GM19438 (cell line): ENCODE data around the gene BBS1.
A peak's percentile ranks its signal among the peaks of the same experiment; 100 is the strongest.
"Not testable (repeated sequence)": the region's sequence is repeated elsewhere in the genome, so short reads cannot be mapped to it uniquely, and the experiment has no call there.

Source experiments
- ATAC-seq: cut with Tn5 transposase; IDR thresholded peaks from one replicate; pipeline ENCODE4 v1.9.1; 2021; ENCODE audit warnings: low read depth; ENCODE audit not compliant: unreplicated experiment

BBS1 gene

GRCh38 chr11:66510271-66510989 is at the start of gene BBS1:
Gene BBS1, plus strand, starts transcription at chr11:66510635. Its CDS starts 25 bp downstream, at chr11:66510660.
- peak; percentile 83 for ATAC-seq

DNA sequence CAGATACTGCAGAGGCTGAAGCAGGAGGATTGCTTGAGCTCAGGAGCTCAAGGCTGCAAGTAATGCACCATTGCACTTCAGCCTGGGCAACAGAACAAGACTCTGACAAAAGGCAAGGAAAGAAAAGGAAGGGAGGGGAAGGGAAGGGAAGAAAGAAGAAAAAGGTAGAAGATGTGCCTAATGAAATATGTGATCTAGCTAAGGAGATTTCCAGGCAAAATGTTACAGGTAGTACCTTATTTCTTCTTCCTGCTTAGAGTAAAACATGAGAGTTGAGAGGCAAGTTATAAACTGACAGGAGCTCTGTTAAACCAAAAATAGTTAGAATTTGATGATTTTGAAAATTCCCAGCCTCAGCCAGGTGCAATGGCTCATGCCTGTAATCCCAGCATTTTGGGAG is 48.4 kb upstream of the BBS1 start:
- no peak for ATAC-seq

DNA sequence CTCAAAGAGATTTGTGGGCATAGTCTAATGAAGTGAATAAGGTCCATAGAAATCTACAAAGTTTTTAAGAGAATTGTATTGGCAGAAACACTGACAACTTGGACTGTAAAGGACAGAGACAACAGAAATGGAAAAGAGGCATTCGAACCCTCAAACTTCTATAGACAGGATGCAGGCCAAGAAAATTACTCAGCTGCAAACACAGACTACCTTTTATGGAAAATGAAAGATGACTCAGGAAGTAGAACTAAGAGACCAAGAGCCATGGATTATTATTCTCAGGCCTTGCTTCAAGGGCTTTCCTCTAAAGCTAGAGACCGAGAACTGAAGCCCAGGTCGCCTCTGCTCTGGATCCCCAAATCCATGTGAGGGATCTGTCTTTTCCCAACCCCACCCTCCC is 47.5 kb upstream of the BBS1 start:
- no peak for ATAC-seq

DNA sequence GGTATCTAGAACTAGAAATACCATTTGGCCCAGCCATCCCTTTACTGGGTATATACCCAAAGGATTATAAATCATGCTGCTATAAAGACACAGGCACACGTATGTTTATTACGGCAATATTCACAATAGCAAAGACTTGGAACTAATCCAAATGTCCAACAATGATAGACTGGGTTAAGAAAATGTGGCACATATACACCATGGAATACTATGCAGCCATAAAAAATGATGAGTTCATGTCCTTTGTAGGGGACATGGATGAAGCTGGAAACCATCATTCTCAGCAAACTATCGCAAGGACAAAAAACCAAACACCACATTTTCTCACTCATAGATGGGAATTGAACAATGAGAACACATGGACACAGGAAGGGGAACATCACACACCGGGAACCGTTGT is 46.3 kb upstream of the BBS1 start:
- ATAC-seq = not testable (repeated sequence)

DNA sequence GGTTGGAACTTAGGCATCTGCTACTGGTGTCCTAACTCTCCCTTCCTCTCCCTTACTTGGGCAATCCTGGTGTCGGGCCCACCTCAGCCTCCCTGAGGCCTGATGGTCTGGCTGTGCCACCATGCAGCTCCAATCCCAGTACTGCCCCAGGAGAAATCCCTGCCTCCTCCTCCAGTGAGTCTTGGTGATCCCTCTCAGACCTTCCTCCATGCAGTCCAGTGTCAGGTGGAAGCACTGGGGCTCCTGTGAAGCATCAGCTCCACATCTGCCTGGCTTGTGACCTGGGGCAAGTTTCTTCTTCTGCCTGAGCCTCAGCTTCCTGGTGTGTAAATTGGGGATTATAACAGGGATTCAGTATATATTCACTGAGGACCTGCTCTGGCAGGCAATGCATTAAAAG is 45.5 kb upstream of the BBS1 start:
- ATAC-seq = no peak

GRCh38 chr11:66465373-66466224 is 44.8 kb upstream of the BBS1 start:
- no peak for ATAC-seq

DNA sequence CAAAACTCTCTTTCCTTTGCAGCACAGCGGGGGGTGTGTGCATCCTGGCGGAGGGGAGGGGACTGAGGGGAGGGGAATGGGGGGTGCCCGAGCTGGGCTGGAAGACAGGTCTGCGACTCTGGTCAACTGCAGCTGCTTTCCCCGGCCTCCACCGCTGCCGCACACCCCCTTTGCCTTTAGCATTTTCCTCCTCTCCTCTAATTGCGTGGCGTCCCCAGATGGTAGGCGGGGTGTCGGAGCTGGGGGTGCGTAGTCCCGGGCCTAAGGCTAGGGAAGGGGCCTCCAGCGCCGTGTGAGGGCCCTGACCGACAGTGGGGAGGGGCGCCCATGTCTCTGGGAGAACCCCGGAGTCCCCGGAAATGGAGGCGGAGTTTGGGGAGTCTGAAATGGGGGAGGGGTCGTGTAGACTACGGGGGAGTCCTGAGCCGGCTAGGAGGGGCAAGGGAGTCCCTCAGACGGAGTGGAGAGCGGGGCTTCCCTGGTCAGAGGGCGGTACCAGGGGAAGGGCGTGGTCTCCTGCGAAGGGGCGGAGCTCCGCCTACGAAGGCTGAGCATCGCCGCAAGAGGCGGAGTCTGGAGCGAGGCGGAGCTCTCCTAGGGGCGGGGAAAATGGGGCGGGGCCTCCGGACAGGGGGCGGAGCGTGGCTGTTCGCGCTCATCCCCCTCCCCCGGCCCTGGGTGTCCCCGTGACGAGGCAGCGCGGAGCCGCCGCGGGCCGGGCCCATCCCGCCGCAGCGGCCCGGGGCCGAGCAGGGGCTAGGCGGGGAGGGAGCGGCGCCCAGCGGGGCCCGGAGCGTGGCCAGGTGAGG is 44.0 kb upstream of the BBS1 start, which contains the start of gene PELI3:
Gene PELI3, plus strand, starts transcription at position 681 of the 809 bp plus-strand sequence. CDS start 1,224 bp downstream, outside the sequence.
- ATAC-seq = peak; percentile 89

- ATAC-seq = peak; percentile 28
Measured at GRCh38 chr11:66467034-66467659, 43.3 kb upstream of the BBS1 start.

- no peak for ATAC-seq
Measured at GRCh38 chr11:66467756-66468155, 42.7 kb upstream of the BBS1 start.

GRCh38 chr11:66468691-66469090 is 41.7 kb upstream of the BBS1 start:
- ATAC-seq = no peak

DNA sequence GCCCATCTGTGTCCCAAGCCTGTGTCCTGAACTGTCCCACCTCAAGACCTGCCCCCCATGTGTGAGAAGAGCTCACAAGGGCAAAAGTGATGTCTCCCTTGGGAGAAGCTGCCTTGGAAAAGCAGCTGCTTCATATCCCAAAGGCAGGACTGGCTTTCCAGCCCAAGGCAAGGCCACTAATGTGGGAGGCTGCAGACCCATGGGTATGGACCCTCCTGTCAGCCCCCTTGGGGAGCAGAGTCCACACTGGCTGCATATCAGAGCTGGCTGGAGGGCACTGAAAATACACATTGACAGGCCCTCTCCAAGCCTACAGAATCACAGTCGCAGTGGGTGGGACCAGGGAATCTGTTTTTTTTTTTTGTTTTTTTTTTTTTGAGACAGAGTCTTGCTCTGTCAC is 41.0 kb upstream of the BBS1 start:
- ATAC-seq = no peak

GRCh38 chr11:66470015-66470414 is 40.4 kb upstream of the BBS1 start:
- no peak for ATAC-seq

DNA sequence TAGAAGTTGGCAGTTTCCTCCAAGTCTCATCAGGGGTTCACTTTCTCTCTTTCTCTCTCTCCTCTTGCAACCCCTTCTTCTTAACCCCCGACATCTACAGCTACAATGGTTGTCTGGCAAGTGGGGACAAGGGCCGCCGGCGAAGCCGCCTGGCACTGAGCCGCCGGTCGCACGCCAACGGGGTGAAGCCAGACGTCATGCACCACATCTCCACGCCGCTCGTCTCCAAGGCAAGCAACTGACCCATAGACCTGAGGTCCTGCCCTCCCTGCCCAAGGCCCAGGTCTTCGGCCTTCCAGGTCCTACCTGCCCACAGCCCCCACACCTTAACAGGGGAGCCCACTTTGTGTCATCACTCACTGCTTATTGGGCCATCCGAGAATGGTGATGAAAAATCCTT is 39.3 kb upstream of the BBS1 start:
- ATAC-seq = no peak

- no peak for ATAC-seq
Measured at GRCh38 chr11:66472054-66472453, 38.4 kb upstream of the BBS1 start.

DNA sequence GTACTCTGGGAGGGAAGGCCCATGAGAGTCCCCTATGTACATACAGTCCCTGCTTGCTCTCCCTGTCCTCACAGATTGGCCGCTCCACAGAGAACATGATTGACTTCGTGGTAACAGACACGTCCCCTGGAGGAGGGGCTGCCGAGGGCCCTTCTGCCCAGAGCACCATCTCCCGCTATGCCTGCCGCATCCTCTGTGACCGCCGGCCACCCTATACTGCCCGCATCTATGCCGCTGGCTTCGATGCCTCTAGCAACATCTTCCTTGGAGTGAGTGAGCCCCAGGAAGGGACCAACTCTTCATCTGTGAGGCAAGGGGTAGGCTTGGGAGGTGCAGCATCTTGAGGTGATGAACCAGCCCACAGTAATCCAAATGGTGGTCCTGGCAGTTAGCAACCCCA is 37.3 kb upstream of the BBS1 start:
- ATAC-seq = no peak

- ATAC-seq = no peak
Measured at GRCh38 chr11:66473608-66474515, 36.6 kb upstream of the BBS1 start.

GRCh38 chr11:66475349-66476172 is 34.9 kb upstream of the BBS1 start:
- no peak for ATAC-seq

DNA sequence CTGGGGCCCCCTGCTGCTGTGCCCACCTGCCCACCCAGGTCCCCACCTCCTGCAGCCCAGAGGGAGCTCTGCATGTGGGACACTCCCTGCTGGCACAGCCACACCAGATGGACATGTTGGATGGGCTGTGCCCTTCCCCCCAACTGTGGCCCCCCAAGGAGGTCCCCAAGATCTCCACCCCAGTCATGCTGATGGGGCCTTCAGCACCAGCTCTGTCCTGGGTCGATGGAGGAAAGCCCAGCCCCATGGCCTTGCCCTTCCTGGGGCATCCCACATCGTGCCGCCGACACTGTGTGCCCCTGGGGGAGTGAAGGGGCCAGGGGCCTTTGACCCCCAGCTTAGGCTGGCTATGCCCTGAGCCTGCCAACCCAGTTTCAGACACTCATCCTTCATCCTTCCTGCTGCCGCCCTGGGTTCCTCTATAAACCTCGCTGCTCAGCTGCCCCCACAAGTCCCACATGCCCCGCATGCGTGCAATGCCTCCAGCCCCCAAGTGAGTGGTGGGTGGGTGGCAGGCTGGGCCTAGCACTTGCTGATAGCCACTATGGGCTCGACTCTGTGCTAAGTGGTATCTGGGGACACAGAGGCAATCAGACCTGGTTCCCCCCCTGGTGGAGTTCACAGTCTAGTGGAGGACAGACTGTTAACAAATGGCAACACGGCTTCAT is 34.1 kb upstream of the BBS1 start:
- ATAC-seq = no peak
